Measurements from ENCODE around the gene ALG14.

Gene ALG14

GRCh38 chr1:95012389-95012788 lies 60.4 kb downstream of the ALG14 start:
- no peak overlapping the region for H3K4me3 ChIP-seq (ENCODE audit: low read depth, low read length)
- no peak for DNase-seq (ENCODE audit: low read depth)
- no peak for TF ChIP-seq CTCF (IDR thresholded peaks at IDR 0.05; ENCODE audit: low read depth, low read length, missing control alignments)

DNA sequence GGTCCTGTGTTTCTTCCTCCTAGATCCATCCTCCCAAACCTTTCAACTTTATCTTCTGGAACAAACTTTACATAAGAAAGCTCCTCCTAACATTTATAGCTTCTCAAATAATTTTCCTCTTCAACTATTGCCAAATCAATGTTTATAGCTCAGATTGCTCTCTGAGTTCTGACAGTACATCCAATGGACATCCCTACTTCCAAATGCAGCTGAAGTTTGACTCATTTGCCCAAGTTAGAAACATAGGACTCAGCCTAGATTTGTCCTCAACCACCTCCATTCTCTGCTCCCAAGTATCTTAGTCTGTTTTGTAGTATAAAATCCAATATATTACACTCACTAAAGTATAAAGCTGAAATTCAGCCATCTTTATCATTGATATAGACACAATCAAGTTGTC lies 62.6 kb downstream of the ALG14 start:
- TF ChIP-seq CTCF (IDR thresholded peaks at IDR 0.05; ENCODE audit: low read depth, low read length, missing control alignments) = no peak
- DNase-seq (ENCODE audit: low read depth) = no peak
- H3K4me3 ChIP-seq (ENCODE audit: low read depth, low read length) = no peak overlapping the region

DNA sequence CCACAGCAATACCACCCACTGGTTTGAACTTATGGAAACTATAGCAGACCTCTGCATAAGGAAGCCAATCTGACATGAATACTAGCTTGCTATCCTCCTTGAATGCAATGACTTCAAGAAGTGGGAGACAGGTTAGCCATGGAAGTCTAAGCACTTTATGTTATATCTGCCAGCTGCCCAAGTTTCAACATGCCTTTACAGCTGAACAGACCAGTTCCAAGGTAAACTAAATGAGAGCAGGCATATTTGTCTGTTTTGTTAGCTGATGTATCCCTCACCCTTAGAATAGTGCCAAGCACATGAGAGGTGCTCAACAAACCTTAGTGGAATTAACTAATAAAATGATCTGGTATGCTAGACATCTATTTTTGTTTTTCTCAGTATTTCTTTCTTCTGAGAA lies 65.1 kb downstream of the ALG14 start:
- H3K4me3 ChIP-seq (ENCODE audit: low read depth, low read length) = no peak overlapping the region
- no peak for DNase-seq (ENCODE audit: low read depth)
- no peak for TF ChIP-seq CTCF (IDR thresholded peaks at IDR 0.05; ENCODE audit: low read depth, low read length, missing control alignments)

- TF ChIP-seq CTCF (IDR thresholded peaks at IDR 0.05; ENCODE audit: low read depth, low read length, missing control alignments) = no peak
- H3K4me3 ChIP-seq (ENCODE audit: low read depth, low read length) = no peak overlapping the region
- DNase-seq (ENCODE audit: low read depth) = no peak
These were observed 66.1 kb downstream of the ALG14 start for GRCh38 chr1:95006681-95007080.

GRCh38 chr1:95005584-95005983 lies 67.2 kb downstream of the ALG14 start:
- no peak overlapping the region for H3K4me3 ChIP-seq (ENCODE audit: low read depth, low read length)
- no peak for DNase-seq (ENCODE audit: low read depth)
- TF ChIP-seq CTCF (IDR thresholded peaks at IDR 0.05; ENCODE audit: low read depth, low read length, missing control alignments) = no peak

GRCh38 chr1:95004013-95004412 lies 68.7 kb downstream of the ALG14 start:
- H3K4me3 ChIP-seq (ENCODE audit: low read depth, low read length) = no peak overlapping the region
- TF ChIP-seq CTCF (IDR thresholded peaks at IDR 0.05; ENCODE audit: low read depth, low read length, missing control alignments) = no peak
- no peak for DNase-seq (ENCODE audit: low read depth)

DNA sequence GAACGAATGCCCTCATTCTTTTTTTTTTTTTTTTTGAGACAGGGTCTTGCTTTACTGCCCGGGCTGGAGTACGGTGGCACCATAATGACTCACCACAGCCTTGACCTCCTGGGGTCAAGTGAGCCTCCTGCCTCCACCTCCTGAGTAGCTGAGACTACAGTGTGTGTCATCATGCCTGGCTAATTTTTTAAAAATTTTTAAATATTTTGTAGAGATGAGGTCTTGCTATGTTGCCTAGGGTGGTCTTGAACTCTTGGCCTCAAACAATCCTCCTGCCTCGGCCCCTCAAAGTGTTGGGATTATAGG lies 69.4 kb downstream of the ALG14 start:
- no peak for DNase-seq (ENCODE audit: low read depth)
- TF ChIP-seq CTCF (IDR thresholded peaks at IDR 0.05; ENCODE audit: low read depth, low read length, missing control alignments) = no peak
- no peak overlapping the region for H3K4me3 ChIP-seq (ENCODE audit: low read depth, low read length)
